HG03095 (cell line): ENCODE data around the gene CPSF7.
"Not testable (repeated sequence)": the region's sequence is repeated elsewhere in the genome, so short reads cannot be mapped to it uniquely, and the experiment has no call there.

Experiments used
- ATAC-seq: cut with Tn5 transposase; IDR thresholded peaks from one replicate; pipeline ENCODE4 v1.9.1; 2021; ENCODE audit warnings: moderate library complexity; ENCODE audit not compliant: unreplicated experiment

CPSF7 gene

DNA sequence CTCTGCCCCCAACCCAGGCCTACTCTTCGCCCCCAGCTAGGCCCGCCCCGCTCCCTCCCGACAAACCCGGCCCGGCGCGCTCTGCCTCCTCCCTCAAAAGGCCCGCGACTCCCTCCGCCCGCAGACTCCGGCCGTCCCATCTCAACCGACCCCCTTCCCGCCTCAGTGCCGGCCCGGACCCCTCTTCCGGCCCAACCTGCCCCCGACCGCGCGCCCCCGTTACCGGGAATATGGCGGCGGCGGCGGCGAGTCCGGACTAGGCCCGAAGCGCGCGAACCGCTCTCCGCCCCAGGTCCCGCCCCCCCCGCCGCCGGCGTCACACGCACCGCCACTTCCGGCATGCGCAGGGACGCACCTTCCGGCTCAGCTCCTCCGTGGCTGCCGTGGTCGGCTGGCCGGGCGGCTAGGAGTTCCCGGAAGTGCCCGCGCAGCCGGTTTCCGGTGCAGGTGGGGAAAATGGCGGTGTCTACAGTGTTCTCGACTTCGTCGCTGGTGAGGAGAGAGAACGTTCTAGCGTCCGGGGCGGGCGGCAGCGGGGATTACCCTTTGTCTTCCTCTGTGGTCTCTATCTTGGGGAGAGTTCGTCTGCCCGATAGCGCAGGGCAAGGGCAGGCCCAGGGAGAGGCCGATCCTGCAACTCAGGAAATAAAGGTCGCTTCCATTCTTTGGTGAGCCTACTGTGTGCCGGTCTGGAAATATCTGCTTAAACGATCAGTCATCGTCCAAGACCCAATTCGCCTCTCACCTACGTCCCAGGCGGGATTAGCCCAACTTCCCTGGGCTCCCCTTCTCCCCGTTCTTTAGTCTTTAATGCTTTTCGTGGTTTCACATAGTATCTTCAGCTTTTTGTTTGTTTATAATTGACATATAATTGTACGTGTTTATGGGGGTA, at the start of gene CPSF7, which contains the start of gene SDHAF2:
Gene CPSF7 (minus strand): TSS at position 285 of the 892 bp plus-strand sequence. CDS start 740 bp downstream, outside the sequence.
Gene SDHAF2 (plus strand): TSS at position 434 of the 892 bp plus-strand sequence. CDS start 23 bp downstream, at position 457.
- peak; percentile 84 for ATAC-seq

DNA sequence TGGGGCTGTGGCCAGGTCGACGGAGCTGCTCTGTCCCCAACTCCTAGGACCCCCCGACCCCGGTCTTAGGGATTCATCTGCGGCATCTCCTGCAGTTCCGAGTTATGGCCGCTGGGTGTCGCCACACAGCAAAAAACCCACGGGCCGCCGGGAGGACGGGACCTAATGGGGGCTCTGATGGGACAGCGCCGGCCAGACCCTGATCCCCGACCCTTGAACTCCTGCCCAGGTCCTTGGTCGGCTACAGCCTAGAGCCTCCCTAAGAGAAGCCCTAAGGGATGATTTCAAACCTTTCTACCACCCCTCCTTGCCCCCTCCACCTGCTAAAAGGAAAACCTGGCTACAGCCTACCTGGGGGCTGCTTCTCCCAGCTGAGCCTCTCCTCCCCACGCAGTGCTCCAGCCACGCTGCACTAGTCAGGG, 48.0 kb upstream of the CPSF7 start:
- no peak for ATAC-seq

DNA sequence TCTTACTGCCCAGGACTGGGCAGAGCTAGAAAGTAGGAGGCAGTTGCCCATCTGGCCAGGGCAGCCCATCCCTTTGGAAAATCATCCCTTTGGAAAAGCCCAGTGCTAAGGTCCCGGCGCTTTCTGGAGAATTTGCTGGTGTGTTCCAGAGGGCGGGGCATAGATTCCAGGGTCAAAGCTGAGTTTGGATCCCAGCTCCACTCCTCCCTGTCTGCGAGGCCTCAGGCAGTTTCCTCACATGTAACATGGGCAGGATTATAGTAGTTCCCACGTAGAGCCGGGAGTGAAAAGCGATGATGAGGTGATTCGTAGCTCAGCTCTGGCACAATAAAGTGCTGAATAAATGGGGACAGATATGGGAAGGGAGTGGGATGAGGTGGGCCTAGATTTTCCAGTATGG, 47.4 kb upstream of the CPSF7 start:
- no peak for ATAC-seq

GRCh38 chr11:61476371-61476770, 46.6 kb upstream of the CPSF7 start:
- ATAC-seq = no peak

DNA sequence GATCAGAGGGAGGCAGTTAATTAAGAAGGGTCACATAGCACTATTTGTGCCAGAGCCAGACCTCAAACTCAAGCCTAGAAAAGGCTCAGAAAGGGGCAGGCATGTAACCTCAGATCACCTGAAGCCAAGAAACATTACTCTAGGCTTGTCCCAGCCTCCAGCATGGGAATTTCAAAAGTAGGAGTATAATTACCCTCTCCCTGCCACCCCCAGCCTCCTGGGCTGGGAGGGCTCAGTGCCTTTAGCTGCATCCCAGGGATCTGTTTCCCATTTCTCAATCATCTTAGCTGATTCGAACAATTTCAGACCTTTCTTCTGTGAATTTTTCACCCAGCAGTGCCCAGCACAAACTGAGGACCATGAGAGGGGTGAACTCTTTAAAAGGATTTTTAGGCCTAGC, 45.7 kb upstream of the CPSF7 start:
- ATAC-seq = no peak

DNA sequence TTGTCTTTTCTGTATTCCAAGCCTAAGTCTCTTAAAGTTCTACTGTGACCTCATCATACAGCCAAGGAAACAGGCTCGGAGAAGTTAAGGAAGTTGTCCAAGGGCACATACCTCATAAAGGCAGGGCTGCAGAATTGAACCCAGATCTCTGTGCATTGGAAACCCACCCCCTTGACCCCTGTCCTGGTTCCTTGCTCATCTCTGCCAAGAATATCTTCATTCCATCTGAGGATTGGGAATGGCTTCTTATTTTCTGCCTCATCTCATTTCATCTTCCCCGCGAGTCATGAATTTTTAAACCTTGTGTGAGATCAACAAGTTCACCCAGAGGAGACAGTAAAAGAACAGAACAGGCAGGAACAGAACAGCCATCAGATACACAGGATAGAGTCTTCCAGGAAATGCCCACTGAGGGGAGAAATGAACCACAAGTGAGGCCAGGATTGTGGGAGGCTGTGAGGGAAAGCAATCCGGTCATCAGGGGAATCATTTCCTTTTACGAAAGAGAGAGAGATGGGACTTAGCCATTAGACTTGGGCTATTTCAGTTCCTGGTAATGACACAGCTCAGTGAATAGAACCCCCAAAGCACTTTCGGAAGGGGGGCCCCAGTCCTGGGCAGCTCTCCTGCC, 44.4 kb upstream of the CPSF7 start:
- no peak for ATAC-seq

DNA sequence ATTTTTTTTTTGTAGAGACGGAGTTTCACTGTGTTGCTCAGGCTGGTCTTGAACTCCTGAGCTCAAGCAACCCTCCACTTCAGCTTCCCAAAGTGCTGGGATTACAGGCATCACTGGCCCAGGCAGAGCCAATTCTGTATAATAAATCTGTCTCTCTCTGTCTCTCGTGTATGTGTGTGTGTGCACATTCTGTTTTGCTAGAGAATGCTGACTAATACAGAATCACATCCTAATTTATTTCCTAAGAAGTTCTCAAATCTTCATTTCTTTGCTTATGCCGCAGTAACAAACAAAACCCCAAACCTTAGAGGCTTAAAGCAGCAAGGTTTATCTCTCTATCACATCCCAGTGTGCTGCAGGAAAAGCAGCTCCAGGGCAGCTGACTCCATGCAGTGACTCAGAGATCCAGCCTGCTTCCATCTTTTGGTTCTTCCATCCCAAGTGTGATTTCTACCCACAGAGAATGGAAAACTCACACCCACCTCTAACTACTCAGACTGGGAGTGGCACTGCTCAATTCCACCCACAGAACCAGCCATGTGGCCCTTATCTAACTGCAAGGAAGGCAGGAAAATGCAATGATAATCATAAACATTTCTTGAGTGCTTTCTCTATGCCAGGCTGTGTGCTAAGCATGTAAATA, 43.7 kb upstream of the CPSF7 start:
- ATAC-seq = no peak

- ATAC-seq = no peak
Measured at GRCh38 chr11:61472868-61473267, 43.1 kb upstream of the CPSF7 start.

DNA sequence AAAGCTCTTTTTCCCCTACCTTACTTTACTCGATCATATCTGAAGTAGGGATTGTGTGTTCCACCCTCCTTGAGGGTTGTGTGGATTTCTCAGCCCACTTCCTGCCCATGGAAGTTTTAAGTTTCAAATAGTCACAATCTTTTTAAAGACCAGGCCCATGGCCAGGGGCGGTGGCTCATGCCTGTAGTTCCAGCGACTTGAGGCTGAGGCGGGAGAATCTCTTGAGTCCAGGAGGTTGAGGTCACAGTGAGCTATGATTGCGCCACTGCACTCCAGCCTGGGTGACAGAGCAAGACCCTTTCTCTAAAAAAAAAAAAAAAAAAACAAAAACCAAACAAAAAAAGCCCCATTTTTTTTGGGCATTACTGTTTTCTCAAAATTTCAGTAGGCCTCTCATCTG, 42.5 kb upstream of the CPSF7 start:
- ATAC-seq = no peak

DNA sequence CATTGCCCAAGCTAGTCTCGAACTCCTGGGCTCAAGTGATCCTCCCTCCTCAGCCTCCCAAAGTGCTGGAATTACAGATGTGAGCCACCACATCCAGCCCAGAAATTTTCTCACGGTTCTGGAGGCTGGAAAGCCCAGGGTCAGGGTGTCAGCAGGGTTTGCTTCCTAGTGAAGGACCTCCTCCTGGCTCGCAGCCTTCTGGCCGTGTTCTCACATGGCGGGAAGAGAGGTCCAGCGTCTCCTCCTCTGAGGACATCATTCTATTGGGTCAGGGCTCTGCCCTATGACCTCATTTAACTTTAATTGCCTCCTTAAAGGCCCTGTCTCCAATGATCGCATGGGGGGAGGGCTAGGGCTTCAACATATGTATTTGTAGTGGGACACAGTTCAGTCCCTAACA, 38.2 kb upstream of the CPSF7 start:
- no peak for ATAC-seq

DNA sequence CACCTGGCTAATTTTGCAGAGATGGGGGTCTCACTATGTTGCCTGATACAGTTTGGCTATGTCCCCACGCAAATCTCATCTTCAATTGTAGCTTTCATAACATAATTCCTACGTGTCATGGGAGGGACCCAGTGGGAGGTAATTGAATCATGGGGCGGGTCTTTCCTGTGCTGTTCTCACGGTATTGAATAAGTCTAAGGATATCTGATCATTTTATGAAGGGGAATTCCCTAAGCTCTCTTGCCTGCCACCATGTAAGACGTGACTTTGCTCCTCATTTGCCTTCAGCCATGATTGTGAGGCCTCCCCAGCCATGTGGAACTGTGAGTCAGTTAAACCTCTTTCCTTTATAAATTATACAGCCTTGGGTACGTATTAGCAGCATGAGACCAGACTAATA, 37.8 kb upstream of the CPSF7 start:
- ATAC-seq = not testable (repeated sequence)

- no peak for ATAC-seq
Measured at GRCh38 chr11:61460986-61461385, 31.2 kb upstream of the CPSF7 start.

DNA sequence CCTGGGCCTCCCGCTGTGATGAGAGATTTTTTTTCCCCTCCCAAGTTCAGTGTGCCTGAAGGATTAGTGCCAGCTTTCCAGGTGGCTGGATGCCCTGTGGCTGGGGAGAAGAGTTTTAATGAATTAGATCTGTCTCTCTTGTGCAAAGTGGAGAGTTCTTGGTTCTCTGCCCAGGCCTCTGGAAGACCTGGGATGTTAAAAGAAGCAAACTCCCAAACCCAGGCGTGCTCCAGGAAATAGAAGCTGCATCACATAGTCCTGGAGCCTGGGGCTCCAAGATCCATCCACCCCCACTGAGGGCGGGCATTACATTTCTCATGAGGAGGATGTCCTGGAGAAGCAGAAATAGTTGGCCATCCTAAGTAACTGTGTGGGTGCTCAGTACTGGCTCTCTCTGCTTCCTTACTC, 30.7 kb upstream of the CPSF7 start:
- no peak for ATAC-seq

- no peak for ATAC-seq
Measured at GRCh38 chr11:61454520-61454919, 24.7 kb upstream of the CPSF7 start.

DNA sequence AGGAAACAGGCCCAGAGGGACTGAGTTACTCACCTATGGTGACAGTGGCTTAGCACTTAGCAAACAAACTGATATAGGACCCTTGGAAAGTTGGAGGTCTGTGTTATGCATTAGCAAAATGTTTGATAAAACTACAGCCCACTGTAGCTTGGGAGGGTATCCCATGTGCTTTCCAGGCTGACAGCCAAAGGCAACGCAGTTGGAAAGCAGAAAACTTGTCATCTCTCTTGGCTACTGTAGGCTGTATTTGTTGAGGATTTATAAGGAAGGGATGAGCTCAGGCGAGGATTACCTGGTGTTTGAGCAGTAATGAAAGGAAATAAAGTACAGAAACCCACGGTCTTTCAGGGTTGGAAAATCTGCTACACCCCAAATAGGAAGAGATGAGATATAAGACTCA, 23.9 kb upstream of the CPSF7 start:
- ATAC-seq = no peak

GRCh38 chr11:61452825-61453224, 23.1 kb upstream of the CPSF7 start:
- ATAC-seq = no peak

GRCh38 chr11:61448552-61448927, 18.8 kb upstream of the CPSF7 start:
- no peak for ATAC-seq

- no peak for ATAC-seq
Measured at GRCh38 chr11:61447601-61448551, 18.1 kb upstream of the CPSF7 start.

- no peak for ATAC-seq
Measured at GRCh38 chr11:61446211-61446651, 16.5 kb upstream of the CPSF7 start.

GRCh38 chr11:61445516-61445915, 15.7 kb upstream of the CPSF7 start:
- ATAC-seq = no peak

DNA sequence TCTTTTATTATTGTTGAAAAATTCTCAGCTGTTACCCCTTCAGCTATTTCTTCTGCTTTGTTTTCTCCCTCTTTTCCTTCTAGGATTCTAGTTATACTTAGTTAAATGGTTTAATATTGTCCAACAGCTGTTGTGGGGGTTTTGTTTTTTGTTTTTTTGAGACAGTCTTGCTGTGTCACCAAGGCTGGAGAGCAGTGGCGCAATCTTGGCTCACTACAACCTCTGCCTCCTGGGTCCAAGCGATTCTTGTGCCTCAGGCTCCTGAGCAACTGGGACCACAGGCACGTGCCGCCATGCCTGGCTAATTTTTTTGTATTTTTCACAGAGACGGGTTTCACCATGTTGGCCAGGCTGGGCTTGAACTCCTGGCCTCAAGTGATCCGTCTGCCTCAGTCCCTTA, 12.8 kb upstream of the CPSF7 start:
- no peak for ATAC-seq
